GM18508 (cell line): ENCODE results near the gene STRN4.
"Not testable (repeated sequence)": the region's sequence is repeated elsewhere in the genome, so short reads cannot be mapped to it uniquely, and the experiment has no call there.

Source experiments
- ATAC-seq: cut with Tn5 transposase; IDR thresholded peaks from one replicate; pipeline ENCODE4 v1.9.1; 2021; ENCODE audit warnings: moderate number of reproducible peaks; ENCODE audit not compliant: insufficient read depth, unreplicated experiment

Gene STRN4

GRCh38 chr19:46773018-46773399, 26.8 kb upstream of the STRN4 start:
- no peak for ATAC-seq

DNA sequence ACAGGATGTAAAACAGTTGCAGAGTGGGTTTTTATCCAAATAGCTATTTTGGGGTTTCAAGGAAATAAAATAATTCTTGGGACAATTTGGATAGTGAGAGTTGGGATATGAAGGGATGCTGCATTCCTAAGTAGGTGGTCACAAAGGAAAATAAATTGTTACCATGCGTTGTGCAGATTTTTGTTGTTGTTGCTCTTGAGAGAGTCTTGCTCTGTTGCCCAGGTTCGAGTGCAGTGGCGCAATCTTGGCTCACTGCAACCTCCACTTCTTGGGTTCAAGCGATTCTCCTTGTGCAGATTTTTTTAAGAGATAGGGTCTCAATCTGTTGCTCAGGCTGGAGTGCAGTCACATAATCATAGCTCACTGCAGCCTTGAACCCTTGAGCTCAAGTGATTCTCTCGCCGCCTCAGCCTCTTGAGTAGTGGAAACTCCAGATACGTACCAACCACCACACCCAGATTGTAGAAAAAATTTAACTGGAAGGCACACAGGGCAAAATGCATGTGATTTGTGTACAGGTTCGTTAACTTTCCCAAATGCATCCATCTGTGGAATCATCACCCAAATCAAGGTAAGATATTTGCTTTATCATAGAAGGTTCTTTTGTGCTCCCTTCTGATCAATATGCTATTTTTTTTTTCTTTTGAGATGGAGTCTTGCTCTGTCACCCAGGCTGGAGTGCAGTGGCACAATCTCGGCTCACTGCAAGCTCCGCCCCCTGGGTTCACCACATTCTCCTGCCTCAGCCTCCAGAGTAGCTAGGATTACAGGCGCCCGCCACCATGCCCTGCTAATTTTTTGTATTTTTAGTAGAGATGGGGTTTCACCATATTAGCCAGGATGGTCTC, 26.1 kb upstream of the STRN4 start:
- no peak for ATAC-seq

- not testable (repeated sequence) for ATAC-seq
Measured at GRCh38 chr19:46768746-46769145, 22.5 kb upstream of the STRN4 start.

- no peak for ATAC-seq
Measured at GRCh38 chr19:46766569-46767317, 20.5 kb upstream of the STRN4 start.

DNA sequence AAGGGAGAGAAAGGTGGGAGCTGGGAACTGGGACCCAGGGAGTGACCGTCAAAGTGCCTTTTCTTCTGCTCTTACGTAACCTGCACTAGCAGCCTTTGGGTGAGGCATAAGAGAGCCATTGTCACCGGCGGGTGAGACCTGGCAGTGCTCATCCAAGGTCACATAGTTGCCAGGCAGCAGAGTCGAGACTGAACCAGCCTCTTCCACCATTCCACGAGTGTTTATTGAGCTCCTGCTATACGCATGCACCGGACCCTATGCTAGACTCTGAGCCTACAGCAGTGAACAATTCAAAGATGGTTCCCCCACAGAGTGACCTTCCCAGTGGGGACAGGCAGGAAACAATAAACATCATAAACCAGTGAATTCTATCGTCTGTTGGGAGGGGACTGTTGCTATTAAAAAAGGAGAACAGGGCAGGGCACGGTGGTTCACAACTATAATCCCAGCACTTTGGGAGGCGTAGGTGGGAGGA, 18.6 kb upstream of the STRN4 start:
- ATAC-seq = no peak

GRCh38 chr19:46762245-46762890, 16.1 kb upstream of the STRN4 start:
- no peak for ATAC-seq

- ATAC-seq = no peak
Measured at GRCh38 chr19:46761418-46761831, 15.2 kb upstream of the STRN4 start.

DNA sequence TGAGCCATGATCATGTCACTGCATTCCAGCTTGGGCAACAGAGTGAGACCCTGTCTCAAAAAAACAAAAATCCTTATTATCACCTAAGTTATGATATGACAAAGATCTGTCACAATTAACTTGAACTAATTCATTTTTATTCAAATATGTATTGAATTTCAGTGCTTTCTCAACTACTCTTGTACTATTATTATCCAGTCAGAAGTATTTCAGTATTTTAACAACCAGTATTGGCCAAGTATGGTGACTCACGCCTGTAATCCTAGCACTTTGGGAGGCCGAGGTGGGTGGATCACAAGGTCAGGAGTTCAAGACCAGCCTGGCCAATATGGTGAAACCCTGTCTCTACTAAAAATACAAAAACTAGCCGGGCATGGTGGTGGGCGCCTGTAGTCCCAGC, 14.6 kb upstream of the STRN4 start:
- ATAC-seq = not testable (repeated sequence)

DNA sequence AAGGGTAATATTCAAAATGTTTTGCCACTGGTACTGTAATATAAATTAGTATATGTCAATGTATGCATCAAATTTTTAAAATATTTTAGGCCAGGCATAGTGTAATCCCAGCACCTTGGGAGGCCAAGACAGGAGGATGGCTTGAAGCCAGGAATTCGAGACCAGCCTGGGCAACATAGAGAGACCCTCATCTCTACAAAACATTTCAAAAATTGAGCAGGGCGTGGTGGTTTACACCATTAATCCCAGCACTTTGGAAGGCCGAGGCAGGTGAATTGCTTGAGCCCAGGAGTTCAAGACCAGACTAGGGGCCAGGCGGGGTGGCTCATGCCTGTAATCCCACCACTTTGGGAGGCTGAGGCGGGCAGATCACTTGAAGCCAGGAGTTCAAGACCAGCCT, 14.1 kb upstream of the STRN4 start:
- no peak for ATAC-seq

GRCh38 chr19:46759817-46760333, 13.6 kb upstream of the STRN4 start:
- ATAC-seq = no peak

DNA sequence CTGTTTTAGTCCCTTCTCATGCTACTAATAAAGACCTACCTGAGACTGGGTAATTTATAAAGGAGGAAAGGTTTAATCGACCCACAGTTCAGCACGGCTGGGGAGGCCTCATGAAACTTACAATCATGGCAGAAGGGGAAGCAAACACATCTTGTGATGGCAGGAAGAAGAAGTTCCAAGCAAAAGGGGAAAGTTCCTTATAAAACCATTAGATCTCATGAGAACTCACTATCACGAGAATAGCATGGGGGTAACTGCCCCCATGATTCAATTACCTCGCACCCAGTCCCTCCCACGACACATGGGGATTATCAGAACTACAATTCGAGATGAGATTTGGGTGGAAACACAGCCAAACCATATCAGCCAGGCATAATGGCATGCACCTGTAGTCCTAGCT, 13.0 kb upstream of the STRN4 start:
- no peak for ATAC-seq

GRCh38 chr19:46756544-46756888, 10.3 kb upstream of the STRN4 start:
- no peak for ATAC-seq

DNA sequence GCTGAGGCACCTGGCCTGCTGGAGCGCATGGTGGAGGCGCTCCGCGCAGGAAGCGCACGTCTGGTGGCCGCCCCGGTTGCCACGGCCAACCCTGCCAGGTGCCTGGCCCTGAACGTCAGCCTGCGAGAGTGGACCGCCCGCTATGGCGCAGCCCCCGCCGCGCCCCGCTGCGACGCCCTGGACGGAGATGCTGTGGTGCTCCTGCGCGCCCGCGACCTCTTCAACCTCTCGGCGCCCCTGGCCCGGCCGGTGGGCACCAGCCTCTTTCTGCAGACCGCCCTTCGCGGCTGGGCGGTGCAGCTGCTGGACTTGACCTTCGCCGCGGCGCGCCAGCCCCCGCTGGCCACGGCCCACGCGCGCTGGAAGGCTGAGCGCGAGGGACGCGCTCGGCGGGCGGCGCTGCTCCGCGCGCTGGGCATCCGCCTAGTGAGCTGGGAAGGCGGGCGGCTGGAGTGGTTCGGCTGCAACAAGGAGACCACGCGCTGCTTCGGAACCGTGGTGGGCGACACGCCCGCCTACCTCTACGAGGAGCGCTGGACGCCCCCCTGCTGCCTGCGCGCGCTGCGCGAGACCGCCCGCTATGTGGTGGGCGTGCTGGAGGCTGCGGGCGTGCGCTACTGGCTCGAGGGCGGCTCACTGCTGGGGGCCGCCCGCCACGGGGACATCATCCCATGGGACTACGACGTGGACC, 9.7 kb upstream of the STRN4 start:
- ATAC-seq = no peak

- no peak for ATAC-seq
Measured at GRCh38 chr19:46755077-46755852, 9.0 kb upstream of the STRN4 start.

GRCh38 chr19:46753420-46754155, 7.3 kb upstream of the STRN4 start:
- ATAC-seq = no peak

GRCh38 chr19:46748325-46749109, 2.3 kb upstream of the STRN4 start:
- no peak for ATAC-seq

- no peak for ATAC-seq
Measured at GRCh38 chr19:46745521-46746280, 549 bp downstream of the STRN4 start, which contains the start of gene FKRP. Gene FKRP, plus strand, starts transcription at chr19:46746057. Its CDS starts 9,394 bp downstream, at chr19:46755451.
